HCT116 (cell line): Measurements from ENCODE around the gene SH3PXD2A. TPM values are rescaled to one million over a fixed set of nuclear protein-coding genes. Genes with fewer than 3 reads are reported as not detected.

Source experiments
- ATAC-seq: fragments of 200-7000 bp; cut with Tn5 transposase; 2 replicates; pipeline ENCODE4 v1.9.1; 2020; ENCODE audit warnings: mild to moderate bottlenecking, moderate library complexity
- BruUV-seq: library from RNA; stranded (reverse); fragments of 400-500 nt; replicated peaks from 2 replicates; lab custom pipeline; 2021; lab: Mats Ljungman, UMichigan
- CTCF ChIA-PET: fragments of 300-600 bp; sonication (Branson Sonifier 250); formaldehyde crosslinking; loops from one replicate; lab custom pipeline; 2021; ENCODE audit warnings: antibody characterized with exemption; lab: Charles Lee
- POLR2A ChIA-PET: fragments of 300-600, 350-600 bp; sonication (Branson Sonifier 250); formaldehyde crosslinking; loops from one replicate; lab custom pipeline; 2021; ENCODE audit warnings: antibody characterized with exemption; lab: Charles Lee
- RAD21 ChIA-PET, 2 experiments: fragments of 300-600 bp; sonication (Branson Sonifier 250); formaldehyde crosslinking; loops; one replicate each; lab custom pipeline; 2023; ENCODE audit warnings: low total read pairs in 2 of 2; ENCODE audit not compliant: uncharacterized antibody in 2 of 2, unreplicated experiment in 2 of 2, low non-redundant PET in 1 of 2; lab: Charles Lee
- DNase-seq: peaks from one replicate; pipeline ENCODE4 v3.0.0-alpha.2; 2010; ENCODE audit warnings: low read depth, low spot score
- H2AFZ ChIP-seq: fragments of 200-600 bp; shearing (Covaris generic), sonication (generic); 2 replicates; pipeline ENCODE4 v1.6.1; 2017; ENCODE audit warnings: low read depth, mixed run types, mixed read lengths, antibody characterized with exemption, low read length; ENCODE audit not compliant: poor library complexity, severe bottlenecking
- H3K27ac ChIP-seq: 2 replicates; pipeline ENCODE4 v1.5.1; 2012; ENCODE audit warnings: low read depth, low read length
- H3K27me3 ChIP-seq: fragments of 200-600 bp; sonication (generic); 2 replicates; pipeline ENCODE4 v1.6.1; 2016; ENCODE audit warnings: mixed run types, low read length, mixed read lengths; ENCODE audit not compliant: insufficient read depth
- H3K36me3 ChIP-seq, 2 experiments: fragments of 200-500 bp in 1 of 2; fragments of 200-600 bp in 1 of 2; sonication (Bioruptor generic) in 1 of 2; sonication (generic) in 1 of 2; 2 replicates each; pipeline versions ENCODE4 v1.5.1 to v1.6.1; 2014 to 2016; ENCODE audit warnings: low read length in 2 of 2, inconsistent platforms in 1 of 2, mixed read lengths in 1 of 2, mixed run types in 1 of 2; ENCODE audit not compliant: insufficient read depth in 2 of 2, control insufficient read depth in 1 of 2
- H3K4me1 ChIP-seq, 2 experiments: fragments of 200-600 bp in 1 of 2; sonication (generic) in 1 of 2; 2 replicates each; pipeline versions ENCODE4 v1.5.1 to v1.6.1; 2012 to 2017; ENCODE audit warnings: low read length in 2 of 2, inconsistent platforms in 1 of 2, mild to moderate bottlenecking in 1 of 2, mixed read lengths in 1 of 2, mixed run types in 1 of 2, moderate library complexity in 1 of 2; ENCODE audit not compliant: insufficient read depth in 2 of 2, control insufficient read depth in 1 of 2
- H3K4me2 ChIP-seq: fragments of 200-600 bp; sonication (generic); 2 replicates; pipeline ENCODE4 v1.6.1; 2017; ENCODE audit warnings: mixed run types, low read length, mixed read lengths
- H3K4me3 ChIP-seq, 2 experiments: fragments of 200-600 bp in 1 of 2; sonication (generic) in 1 of 2; replicated peaks in 1 of 2; 2 replicates each; pipeline ENCODE4 v1.5.1; 2011 to 2016; ENCODE audit warnings: low read length in 2 of 2, control low read depth in 1 of 2, low read depth in 1 of 2, mild to moderate bottlenecking in 1 of 2, mixed read lengths in 1 of 2, mixed run types in 1 of 2
- H3K79me2 ChIP-seq: fragments of 200-600 bp; sonication (generic); 2 replicates; pipeline ENCODE4 v1.6.1; 2017; ENCODE audit warnings: mild to moderate bottlenecking, mixed run types, low read length, moderate library complexity, mixed read lengths; ENCODE audit not compliant: insufficient read depth
- H3K9ac ChIP-seq: fragments of 200-600 bp; sonication (generic); 2 replicates; pipeline ENCODE4 v1.6.1; 2016; ENCODE audit warnings: low read length, mixed read lengths
- H3K9me2 ChIP-seq: fragments of 200-600 bp; sonication (generic), shearing (Covaris generic); 2 replicates; pipeline ENCODE4 v1.6.1; 2017; ENCODE audit warnings: mixed run types, mild to moderate bottlenecking, moderate library complexity; ENCODE audit not compliant: insufficient read depth
- H3K9me3 ChIP-seq, 2 experiments: fragments of 200-500 bp in 1 of 2; fragments of 200-600 bp in 1 of 2; sonication (Bioruptor generic) in 1 of 2; sonication (generic) in 1 of 2; 2 replicates each; pipeline ENCODE4 v1.6.1; 2014 to 2017; ENCODE audit warnings: low read length in 2 of 2, mixed read lengths in 2 of 2, inconsistent platforms in 1 of 2, low read depth in 1 of 2, mild to moderate bottlenecking in 1 of 2, mixed run types in 1 of 2, moderate library complexity in 1 of 2; ENCODE audit not compliant: control insufficient read depth in 1 of 2, insufficient read depth in 1 of 2
- H4K20me1 ChIP-seq: fragments of 200-600 bp; sonication (generic), shearing (Covaris generic); 2 replicates; pipeline ENCODE4 v1.6.1; 2017; ENCODE audit warnings: mixed run types, mild to moderate bottlenecking, moderate library complexity; ENCODE audit not compliant: insufficient read depth
- CBX3 ChIP-seq: IDR thresholded peaks from 2 replicates; pipeline ENCODE4 v1.6.1; 2012; ENCODE audit warnings: low read depth
- CEBPB ChIP-seq: IDR thresholded peaks from 2 replicates; pipeline ENCODE4 v1.6.1; 2012; ENCODE audit warnings: low read depth
- EGR1 ChIP-seq: IDR thresholded peaks from 2 replicates; pipeline ENCODE4 v1.6.1; 2012; ENCODE audit warnings: low read depth
- EZH2phosphoT487 ChIP-seq: fragments of 200-600 bp; IDR thresholded peaks from 2 replicates; pipeline ENCODE4 v1.6.1; 2018; ENCODE audit warnings: antibody characterized with exemption, borderline replicate concordance
- FOSL1 ChIP-seq: IDR thresholded peaks from 2 replicates; pipeline ENCODE4 v1.6.1; 2012; ENCODE audit warnings: low read depth
- JUND ChIP-seq: IDR thresholded peaks from 2 replicates; pipeline ENCODE4 v1.6.1; 2012
- POLR2AphosphoS5 ChIP-seq: IDR thresholded peaks from 2 replicates; pipeline ENCODE4 v1.6.1; 2011; ENCODE audit warnings: mild to moderate bottlenecking, low read depth, low read length, moderate library complexity
- RAD21 ChIP-seq: IDR thresholded peaks from 2 replicates; pipeline ENCODE4 v1.6.1; 2012; ENCODE audit warnings: low read depth, mild to moderate bottlenecking
- SIN3A ChIP-seq: IDR thresholded peaks from 2 replicates; pipeline ENCODE4 v1.6.1; 2012; ENCODE audit warnings: low read depth
- SRF ChIP-seq: IDR thresholded peaks from 2 replicates; pipeline ENCODE4 v1.6.1; 2012; ENCODE audit warnings: low read depth
- TCF7L2 ChIP-seq: IDR thresholded peaks from 2 replicates; pipeline ENCODE4 v1.7.0; 2011; ENCODE audit warnings: borderline replicate concordance, inconsistent platforms; ENCODE audit not compliant: insufficient read depth, insufficient read length; ENCODE audit errors: extremely low read depth
- YY1 ChIP-seq: IDR thresholded peaks from 2 replicates; pipeline ENCODE4 v1.6.1; 2011; ENCODE audit warnings: low read length, low read depth, moderate library complexity, mild to moderate bottlenecking; ENCODE audit not compliant: insufficient replicate concordance; ENCODE audit errors: extremely low read depth
- intact Hi-C: fragments of 100-400 bp; cut with micrococcal nuclease; formaldehyde crosslinking; loops from 2 replicates; pipeline ENCODE4 v1.10.0; 2022
- total RNA-seq: library from RNA; stranded (reverse); gene quantifications from one replicate; pipeline ENCODE4 v1.2.1, GENCODE V29; 2021; ENCODE audit not compliant: unreplicated experiment
- TF ChIP-seq, protein P1 (sequence below): IDR thresholded peaks from 2 replicates; pipeline ENCODE4 v1.6.1; 2011; ENCODE audit warnings: mild to moderate bottlenecking, low read length, moderate library complexity; ENCODE audit not compliant: insufficient replicate concordance; ENCODE audit errors: extremely low read depth
- TF ChIP-seq, protein P2 (sequence below): IDR thresholded peaks from 2 replicates; pipeline ENCODE4 v1.6.1; 2012; ENCODE audit warnings: low read depth
- TF ChIP-seq, protein P3 (sequence below), 3 experiments: fragments of 200-600 bp in 1 of 3; sonication (generic) in 1 of 3; IDR thresholded peaks in 2 of 3; conservative IDR thresholded peaks in 1 of 3; 2 replicates each; pipeline ENCODE4 v1.5.1; 2012 to 2017; ENCODE audit warnings: low read depth in 2 of 3, low read length in 2 of 3, antibody characterized with exemption in 1 of 3, borderline replicate concordance in 1 of 3, control low read depth in 1 of 3, mild to moderate bottlenecking in 1 of 3, mixed read lengths in 1 of 3, mixed run types in 1 of 3, moderate library complexity in 1 of 3; ENCODE audit not compliant: insufficient read depth in 1 of 3

The SH3PXD2A gene
- total RNA-seq, 1 experiment from 2014 or later: 8.7 TPM

DNA sequence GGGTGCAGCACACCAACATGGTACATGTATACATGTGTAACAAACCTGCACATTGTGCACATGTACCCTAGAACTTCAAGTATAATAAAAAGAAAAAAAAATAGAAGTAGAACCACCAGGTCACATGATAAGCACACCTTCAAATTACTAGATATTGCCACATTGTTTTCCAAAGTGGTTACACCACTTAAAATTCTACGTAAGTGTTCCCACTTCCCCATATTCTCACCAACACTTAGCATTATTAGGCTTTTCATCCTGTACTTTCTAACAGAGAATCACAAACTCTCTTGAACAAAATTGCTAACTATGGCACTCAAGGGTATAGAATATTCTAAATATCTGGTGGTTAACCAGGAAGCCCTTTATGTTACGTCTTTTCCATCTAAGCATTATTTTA, 22.6 kb downstream of the SH3PXD2A start:
- TF ChIP-seq SIN3A (no peak), FOSL1 (no peak), YY1 (no peak), CEBPB (no peak), SRF (no peak), CBX3 (no peak), EGR1 (no peak), RAD21 (no peak), POLR2AphosphoS5 (no peak), JUND (no peak), TCF7L2 (no peak), EZH2phosphoT487 (no peak)
- TF ChIP-seq, protein P1, sequence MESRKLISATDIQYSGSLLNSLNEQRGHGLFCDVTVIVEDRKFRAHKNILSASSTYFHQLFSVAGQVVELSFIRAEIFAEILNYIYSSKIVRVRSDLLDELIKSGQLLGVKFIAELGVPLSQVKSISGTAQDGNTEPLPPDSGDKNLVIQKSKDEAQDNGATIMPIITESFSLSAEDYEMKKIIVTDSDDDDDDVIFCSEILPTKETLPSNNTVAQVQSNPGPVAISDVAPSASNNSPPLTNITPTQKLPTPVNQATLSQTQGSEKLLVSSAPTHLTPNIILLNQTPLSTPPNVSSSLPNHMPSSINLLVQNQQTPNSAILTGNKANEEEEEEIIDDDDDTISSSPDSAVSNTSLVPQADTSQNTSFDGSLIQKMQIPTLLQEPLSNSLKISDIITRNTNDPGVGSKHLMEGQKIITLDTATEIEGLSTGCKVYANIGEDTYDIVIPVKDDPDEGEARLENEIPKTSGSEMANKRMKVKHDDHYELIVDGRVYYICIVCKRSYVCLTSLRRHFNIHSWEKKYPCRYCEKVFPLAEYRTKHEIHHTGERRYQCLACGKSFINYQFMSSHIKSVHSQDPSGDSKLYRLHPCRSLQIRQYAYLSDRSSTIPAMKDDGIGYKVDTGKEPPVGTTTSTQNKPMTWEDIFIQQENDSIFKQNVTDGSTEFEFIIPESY: no peak
- TF ChIP-seq, protein P2, sequence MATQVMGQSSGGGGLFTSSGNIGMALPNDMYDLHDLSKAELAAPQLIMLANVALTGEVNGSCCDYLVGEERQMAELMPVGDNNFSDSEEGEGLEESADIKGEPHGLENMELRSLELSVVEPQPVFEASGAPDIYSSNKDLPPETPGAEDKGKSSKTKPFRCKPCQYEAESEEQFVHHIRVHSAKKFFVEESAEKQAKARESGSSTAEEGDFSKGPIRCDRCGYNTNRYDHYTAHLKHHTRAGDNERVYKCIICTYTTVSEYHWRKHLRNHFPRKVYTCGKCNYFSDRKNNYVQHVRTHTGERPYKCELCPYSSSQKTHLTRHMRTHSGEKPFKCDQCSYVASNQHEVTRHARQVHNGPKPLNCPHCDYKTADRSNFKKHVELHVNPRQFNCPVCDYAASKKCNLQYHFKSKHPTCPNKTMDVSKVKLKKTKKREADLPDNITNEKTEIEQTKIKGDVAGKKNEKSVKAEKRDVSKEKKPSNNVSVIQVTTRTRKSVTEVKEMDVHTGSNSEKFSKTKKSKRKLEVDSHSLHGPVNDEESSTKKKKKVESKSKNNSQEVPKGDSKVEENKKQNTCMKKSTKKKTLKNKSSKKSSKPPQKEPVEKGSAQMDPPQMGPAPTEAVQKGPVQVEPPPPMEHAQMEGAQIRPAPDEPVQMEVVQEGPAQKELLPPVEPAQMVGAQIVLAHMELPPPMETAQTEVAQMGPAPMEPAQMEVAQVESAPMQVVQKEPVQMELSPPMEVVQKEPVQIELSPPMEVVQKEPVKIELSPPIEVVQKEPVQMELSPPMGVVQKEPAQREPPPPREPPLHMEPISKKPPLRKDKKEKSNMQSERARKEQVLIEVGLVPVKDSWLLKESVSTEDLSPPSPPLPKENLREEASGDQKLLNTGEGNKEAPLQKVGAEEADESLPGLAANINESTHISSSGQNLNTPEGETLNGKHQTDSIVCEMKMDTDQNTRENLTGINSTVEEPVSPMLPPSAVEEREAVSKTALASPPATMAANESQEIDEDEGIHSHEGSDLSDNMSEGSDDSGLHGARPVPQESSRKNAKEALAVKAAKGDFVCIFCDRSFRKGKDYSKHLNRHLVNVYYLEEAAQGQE: no peak
- TF ChIP-seq, protein P3, sequence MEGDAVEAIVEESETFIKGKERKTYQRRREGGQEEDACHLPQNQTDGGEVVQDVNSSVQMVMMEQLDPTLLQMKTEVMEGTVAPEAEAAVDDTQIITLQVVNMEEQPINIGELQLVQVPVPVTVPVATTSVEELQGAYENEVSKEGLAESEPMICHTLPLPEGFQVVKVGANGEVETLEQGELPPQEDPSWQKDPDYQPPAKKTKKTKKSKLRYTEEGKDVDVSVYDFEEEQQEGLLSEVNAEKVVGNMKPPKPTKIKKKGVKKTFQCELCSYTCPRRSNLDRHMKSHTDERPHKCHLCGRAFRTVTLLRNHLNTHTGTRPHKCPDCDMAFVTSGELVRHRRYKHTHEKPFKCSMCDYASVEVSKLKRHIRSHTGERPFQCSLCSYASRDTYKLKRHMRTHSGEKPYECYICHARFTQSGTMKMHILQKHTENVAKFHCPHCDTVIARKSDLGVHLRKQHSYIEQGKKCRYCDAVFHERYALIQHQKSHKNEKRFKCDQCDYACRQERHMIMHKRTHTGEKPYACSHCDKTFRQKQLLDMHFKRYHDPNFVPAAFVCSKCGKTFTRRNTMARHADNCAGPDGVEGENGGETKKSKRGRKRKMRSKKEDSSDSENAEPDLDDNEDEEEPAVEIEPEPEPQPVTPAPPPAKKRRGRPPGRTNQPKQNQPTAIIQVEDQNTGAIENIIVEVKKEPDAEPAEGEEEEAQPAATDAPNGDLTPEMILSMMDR (IDR thresholded peaks at IDR 0.05 in 2 of 3, conservative IDR thresholded peaks at IDR 0.05 in 1 of 3; ENCODE audit: borderline replicate concordance in 1 of 3, insufficient read depth in 1 of 3, low read depth in 2 of 3, low read length in 2 of 3): no peak
- H2AFZ ChIP-seq: no peak overlapping the region
- no peaks in the 10 kb centered on the region for H3K27me3 ChIP-seq
- H3K9me2 ChIP-seq: no peaks in the 10 kb centered on the region
- no peaks in the 10 kb centered on the region for H3K36me3 ChIP-seq
- no peak overlapping the region for H3K27ac ChIP-seq
- POLR2A ChIA-PET: no interaction called here
- no peaks in the 10 kb centered on the region for H3K79me2 ChIP-seq
- H3K4me2 ChIP-seq: no peak overlapping the region
- H4K20me1 ChIP-seq: no peaks in the 10 kb centered on the region
- CTCF ChIA-PET: no interaction called here
- no peaks in the 10 kb centered on the region for H3K9me3 ChIP-seq
- H3K4me3 ChIP-seq: no peak overlapping the region
- RAD21 ChIA-PET: no interaction called here
- H3K4me1 ChIP-seq: peaks cover 3 to 13% of the 10 kb centered on the region in 2 experiments; a peak in 3 of 4 replicates
- DNase-seq (no peak), ATAC-seq (no peak)
- intact Hi-C loops: no loop called here
- no TSS peak for BruUV-seq
- no peak overlapping the region for H3K9ac ChIP-seq
